Gastrocnemius medialis (tissue), 4 donors: ENCODE data around the gene LCNL1.

Experiments
- POLR2A ChIP-seq, 2 donors: fragments of 450-650 bp; IDR thresholded peaks; one replicate each; pipeline ENCODE4 v1.6.1; 2017; ENCODE audit warnings: antibody characterized with exemption in 2 of 2, mild to moderate bottlenecking in 2 of 2, moderate library complexity in 2 of 2
- TF ChIP-seq, protein P1 (sequence below), 5 experiments: fragments of 450-650 bp in 3 of 5; fragments of 200-600 bp in 2 of 5; sonication (generic) in 2 of 5; IDR thresholded peaks in 4 of 5; conservative IDR thresholded peaks in 1 of 5; 1 replicate in 4 of 5; 2 replicates in 1 of 5; pipeline ENCODE4 v1.5.1; 2016 to 2019; ENCODE audit warnings: antibody characterized with exemption in 5 of 5, mild to moderate bottlenecking in 3 of 5, moderate library complexity in 3 of 5

- TF ChIP-seq, protein P1, sequence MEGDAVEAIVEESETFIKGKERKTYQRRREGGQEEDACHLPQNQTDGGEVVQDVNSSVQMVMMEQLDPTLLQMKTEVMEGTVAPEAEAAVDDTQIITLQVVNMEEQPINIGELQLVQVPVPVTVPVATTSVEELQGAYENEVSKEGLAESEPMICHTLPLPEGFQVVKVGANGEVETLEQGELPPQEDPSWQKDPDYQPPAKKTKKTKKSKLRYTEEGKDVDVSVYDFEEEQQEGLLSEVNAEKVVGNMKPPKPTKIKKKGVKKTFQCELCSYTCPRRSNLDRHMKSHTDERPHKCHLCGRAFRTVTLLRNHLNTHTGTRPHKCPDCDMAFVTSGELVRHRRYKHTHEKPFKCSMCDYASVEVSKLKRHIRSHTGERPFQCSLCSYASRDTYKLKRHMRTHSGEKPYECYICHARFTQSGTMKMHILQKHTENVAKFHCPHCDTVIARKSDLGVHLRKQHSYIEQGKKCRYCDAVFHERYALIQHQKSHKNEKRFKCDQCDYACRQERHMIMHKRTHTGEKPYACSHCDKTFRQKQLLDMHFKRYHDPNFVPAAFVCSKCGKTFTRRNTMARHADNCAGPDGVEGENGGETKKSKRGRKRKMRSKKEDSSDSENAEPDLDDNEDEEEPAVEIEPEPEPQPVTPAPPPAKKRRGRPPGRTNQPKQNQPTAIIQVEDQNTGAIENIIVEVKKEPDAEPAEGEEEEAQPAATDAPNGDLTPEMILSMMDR (IDR thresholded peaks at IDR 0.05 in 4 of 5, conservative IDR thresholded peaks at IDR 0.05 in 1 of 5): no peak
- no peak for TF ChIP-seq POLR2A (IDR thresholded peaks at IDR 0.05)
Observed at GRCh38 chr9:137019891-137020683, 37.3 kb downstream of the LCNL1 start.
